SKM-1 (cell line): ENCODE measurements around the gene C9orf50.
A peak's percentile ranks its signal among the peaks of the same experiment; 100 is the strongest.
"Not testable (repeated sequence)": the region's sequence is repeated elsewhere in the genome, so short reads cannot be mapped to it uniquely, and the experiment has no call there.

Source experiments
- DNase-seq: peaks from one replicate; lab custom pipeline; 2025; ENCODE audit not compliant: unreplicated experiment; lab: John Stamatoyannopoulos, UW

Gene C9orf50

GRCh38 chr9:129648092-129648763 lies 27.3 kb upstream of the C9orf50 start:
- DNase-seq: no peak

- no peak for DNase-seq
Measured at GRCh38 chr9:129647635-129648034, 26.7 kb upstream of the C9orf50 start.

GRCh38 chr9:129646654-129647053 lies 25.8 kb upstream of the C9orf50 start:
- no peak for DNase-seq

- DNase-seq: no peak
Measured at GRCh38 chr9:129646252-129646651, 25.4 kb upstream of the C9orf50 start.

- DNase-seq: no peak
Measured at GRCh38 chr9:129644902-129645301, 24.0 kb upstream of the C9orf50 start.

GRCh38 chr9:129644365-129644764 lies 23.5 kb upstream of the C9orf50 start:
- no peak for DNase-seq

- DNase-seq: no peak
Measured at GRCh38 chr9:129643706-129644105, 22.8 kb upstream of the C9orf50 start.

- peak; percentile 90 for DNase-seq
Measured at GRCh38 chr9:129641750-129642585, 21.1 kb upstream of the C9orf50 start, which contains the start of gene ASB6. Gene ASB6 (minus strand): TSS chr9:129642151. CDS start chr9:129641999, 152 bp downstream.

GRCh38 chr9:129640871-129641749 lies 20.2 kb upstream of the C9orf50 start:
- DNase-seq: no peak

GRCh38 chr9:129640086-129640870 lies 19.4 kb upstream of the C9orf50 start:
- DNase-seq: no peak

- DNase-seq: no peak
Measured at GRCh38 chr9:129639756-129640085, 18.8 kb upstream of the C9orf50 start.

- DNase-seq: no peak
Measured at GRCh38 chr9:129639034-129639630, 18.2 kb upstream of the C9orf50 start.

GRCh38 chr9:129637673-129638439 lies 17.0 kb upstream of the C9orf50 start:
- no peak for DNase-seq

GRCh38 chr9:129637102-129637501 lies 16.2 kb upstream of the C9orf50 start:
- DNase-seq: no peak

- DNase-seq: not testable (repeated sequence)
Measured at GRCh38 chr9:129636343-129636742, 15.4 kb upstream of the C9orf50 start.

GRCh38 chr9:129635099-129636065 lies 14.5 kb upstream of the C9orf50 start:
- DNase-seq: no peak

- DNase-seq: no peak
Measured at GRCh38 chr9:129633848-129634247, 12.9 kb upstream of the C9orf50 start.

- DNase-seq: no peak
Measured at GRCh38 chr9:129633207-129633606, 12.3 kb upstream of the C9orf50 start.
